Measurements from ENCODE around the gene ISCA2.

The ISCA2 gene

DNA sequence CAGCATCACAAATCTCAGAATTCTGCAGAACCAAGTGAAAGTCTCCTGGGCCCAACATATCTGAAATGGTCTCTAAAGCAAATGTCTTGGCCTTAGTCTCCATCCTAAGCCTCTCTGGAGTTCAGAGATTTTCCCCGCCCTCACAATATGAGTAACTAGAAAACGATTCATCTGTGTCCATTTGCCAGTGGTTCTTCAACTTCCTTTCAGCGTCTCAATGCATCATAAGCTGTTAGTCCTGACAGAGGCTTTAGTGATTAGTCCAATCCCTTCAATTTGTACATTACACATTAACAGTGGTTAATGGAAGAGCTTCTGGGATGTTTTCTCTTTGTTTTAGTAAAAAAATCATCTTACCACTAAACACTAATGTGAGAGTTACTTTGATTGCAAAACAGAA lies 17.9 kb upstream of the ISCA2 start:
- no peaks in the 10 kb centered on the region for H3K9me3 ChIP-seq (ENCODE audit: control insufficient read depth, low read length)
- WGBS, result 71% methylated on average over 2 of the region's 3 CpGs
- H3K18ac ChIP-seq (ENCODE audit: low read depth in 1 of 2, low read length in 2 of 2), result no peak overlapping the region
- H4K8ac ChIP-seq (ENCODE audit: low read length), result no peak overlapping the region
- peak overlapping the region; percentile 68 for H3K9ac ChIP-seq (ENCODE audit: low read length)
- H3K23ac ChIP-seq (ENCODE audit: low read length in 2 of 2), result no peak overlapping the region
- no peak overlapping the region for H2BK12ac ChIP-seq (ENCODE audit: low read length in 2 of 2)
- no peak for DNase-seq
- H3K4ac ChIP-seq (ENCODE audit: low read depth in 1 of 2, low read length in 2 of 2), result no peak overlapping the region
- no peak overlapping the region for H2AK5ac ChIP-seq (ENCODE audit: low read length, severe bottlenecking)
- H3K27ac ChIP-seq (ENCODE audit: low read length, poor library complexity, severe bottlenecking), result peak overlapping the region; percentile 35
- H3K4me2 ChIP-seq (ENCODE audit: low read length, poor library complexity, severe bottlenecking), result no peak overlapping the region
- peaks cover 6% of the 10 kb centered on the region for H3K4me1 ChIP-seq (ENCODE audit: control insufficient read depth, insufficient read depth, low read depth, low read length)
- H3K4me3 ChIP-seq (ENCODE audit: insufficient read depth in 1 of 2, low read depth in 1 of 2, low read length in 2 of 2), result no peak overlapping the region
- H3K79me1 ChIP-seq (replicated peaks; ENCODE audit: low read length, poor library complexity, severe bottlenecking), result no peaks in the 10 kb centered on the region
- H4K91ac ChIP-seq (ENCODE audit: low read length), result no peak overlapping the region
- H3K27me3 ChIP-seq (ENCODE audit: control insufficient read depth in 1 of 2, insufficient read depth in 1 of 2, low read length in 2 of 2), result no peaks in the 10 kb centered on the region
- no peak overlapping the region for H2BK5ac ChIP-seq (ENCODE audit: low read depth, low read length, poor library complexity, severe bottlenecking)
- H3K36me3 ChIP-seq (ENCODE audit: control insufficient read depth in 1 of 2, insufficient read depth in 2 of 2, low read depth in 1 of 2, low read length in 2 of 2), result peaks cover 26 to 47% of the 10 kb centered on the region in 2 experiments
- no peak overlapping the region for H2BK15ac ChIP-seq (ENCODE audit: low read depth, poor library complexity, severe bottlenecking)
- H2BK120ac ChIP-seq (ENCODE audit: low read depth, low read length), result no peak overlapping the region
- no peak overlapping the region for H2AFZ ChIP-seq (ENCODE audit: low read depth, low read length)
- no peak overlapping the region for H3K14ac ChIP-seq (ENCODE audit: low read length in 2 of 2)

DNA sequence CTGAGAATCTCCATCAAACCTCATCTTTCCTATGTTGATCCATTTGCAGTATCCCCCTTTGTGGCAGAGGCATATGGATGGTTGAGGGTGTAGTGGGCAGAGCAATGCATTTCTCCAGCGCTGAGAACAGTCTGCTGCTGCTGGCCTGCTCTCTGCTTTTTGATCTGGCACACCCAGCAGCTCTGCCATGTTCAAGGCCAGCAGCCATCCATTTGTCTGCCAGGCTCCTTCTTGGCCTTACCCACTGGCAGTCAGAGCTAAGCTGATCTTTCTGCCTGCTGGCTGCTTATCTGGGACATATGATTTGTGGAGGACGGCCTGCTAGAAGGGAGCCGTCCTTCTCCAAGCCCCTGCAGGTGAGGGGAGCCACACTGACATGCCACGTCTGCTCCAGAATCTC lies 17.5 kb upstream of the ISCA2 start:
- Histone ChIP-seq H3K36me3 (ENCODE audit: control insufficient read depth in 1 of 2, insufficient read depth in 2 of 2, low read depth in 1 of 2, low read length in 2 of 2) (peaks cover 29 to 47% of the 10 kb centered on the region in 2 experiments), H2BK5ac (ENCODE audit: low read depth, low read length, poor library complexity, severe bottlenecking) (no peak overlapping the region), H3K4me1 (ENCODE audit: control insufficient read depth, insufficient read depth, low read depth, low read length) (peaks cover 6% of the 10 kb centered on the region), H3K4me3 (ENCODE audit: insufficient read depth in 1 of 2, low read depth in 1 of 2, low read length in 2 of 2) (no peak overlapping the region), H3K18ac (ENCODE audit: low read depth in 1 of 2, low read length in 2 of 2) (no peak overlapping the region), H2BK12ac (ENCODE audit: low read length in 2 of 2) (no peak overlapping the region), H2AFZ (ENCODE audit: low read depth, low read length) (no peak overlapping the region), H2BK15ac (ENCODE audit: low read depth, poor library complexity, severe bottlenecking) (no peak overlapping the region), H4K91ac (ENCODE audit: low read length) (no peak overlapping the region), H2AK5ac (ENCODE audit: low read length, severe bottlenecking) (no peak overlapping the region), H2BK120ac (ENCODE audit: low read depth, low read length) (no peak overlapping the region), H3K14ac (ENCODE audit: low read length in 2 of 2) (no peak overlapping the region), H3K9me3 (ENCODE audit: control insufficient read depth, low read length) (no peaks in the 10 kb centered on the region), H3K27me3 (ENCODE audit: control insufficient read depth in 1 of 2, insufficient read depth in 1 of 2, low read length in 2 of 2) (no peaks in the 10 kb centered on the region), H3K27ac (ENCODE audit: low read length, poor library complexity, severe bottlenecking) (no peak overlapping the region), H3K79me1 (replicated peaks; ENCODE audit: low read length, poor library complexity, severe bottlenecking) (no peaks in the 10 kb centered on the region), H3K9ac (ENCODE audit: low read length) (peak overlapping the region; percentile 68), H4K8ac (ENCODE audit: low read length) (no peak overlapping the region), H3K4me2 (ENCODE audit: low read length, poor library complexity, severe bottlenecking) (no peak overlapping the region), H3K23ac (ENCODE audit: low read length in 2 of 2) (no peak overlapping the region), H3K4ac (ENCODE audit: low read depth in 1 of 2, low read length in 2 of 2) (no peak overlapping the region)
- no peak for DNase-seq
- WGBS, result 99% methylated on average over 4 of the region's 4 CpGs

DNA sequence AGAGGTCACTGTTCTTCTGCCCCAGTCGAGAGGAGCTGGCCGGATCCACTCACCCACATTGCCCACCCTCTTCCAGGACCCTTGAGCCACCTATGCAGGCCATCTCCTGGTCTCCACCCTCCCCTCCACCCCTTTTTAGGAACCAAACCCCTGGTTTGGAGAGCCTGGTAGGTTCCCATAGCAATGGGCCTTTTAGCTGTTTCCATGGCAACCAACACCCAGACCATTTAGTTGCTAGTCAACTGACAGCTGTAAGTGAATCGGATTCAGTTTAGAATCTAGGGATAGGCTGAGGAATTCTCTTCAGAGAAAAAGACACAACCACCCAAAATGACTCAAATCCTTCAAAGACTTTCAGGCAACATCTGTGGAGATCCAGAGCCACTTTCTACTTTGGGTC lies 17.0 kb upstream of the ISCA2 start:
- Histone ChIP-seq H3K4me2 (ENCODE audit: low read length, poor library complexity, severe bottlenecking) (no peak overlapping the region), H2AK5ac (ENCODE audit: low read length, severe bottlenecking) (no peak overlapping the region), H3K27ac (ENCODE audit: low read length, poor library complexity, severe bottlenecking) (no peak overlapping the region), H3K18ac (ENCODE audit: low read depth in 1 of 2, low read length in 2 of 2) (no peak overlapping the region), H2BK120ac (ENCODE audit: low read depth, low read length) (no peak overlapping the region), H4K8ac (ENCODE audit: low read length) (no peak overlapping the region), H3K79me1 (replicated peaks; ENCODE audit: low read length, poor library complexity, severe bottlenecking) (no peaks in the 10 kb centered on the region), H4K91ac (ENCODE audit: low read length) (no peak overlapping the region), H3K4ac (ENCODE audit: low read depth in 1 of 2, low read length in 2 of 2) (no peak overlapping the region), H3K4me1 (ENCODE audit: control insufficient read depth, insufficient read depth, low read depth, low read length) (peaks cover 6% of the 10 kb centered on the region), H3K4me3 (ENCODE audit: insufficient read depth in 1 of 2, low read depth in 1 of 2, low read length in 2 of 2) (no peak overlapping the region), H3K27me3 (ENCODE audit: control insufficient read depth in 1 of 2, insufficient read depth in 1 of 2, low read length in 2 of 2) (no peaks in the 10 kb centered on the region), H3K23ac (ENCODE audit: low read length in 2 of 2) (no peak overlapping the region), H3K36me3 (ENCODE audit: control insufficient read depth in 1 of 2, insufficient read depth in 2 of 2, low read depth in 1 of 2, low read length in 2 of 2) (peaks cover 30 to 52% of the 10 kb centered on the region in 2 experiments), H3K9ac (ENCODE audit: low read length) (no peak overlapping the region), H3K14ac (ENCODE audit: low read length in 2 of 2) (no peak overlapping the region), H2BK15ac (ENCODE audit: low read depth, poor library complexity, severe bottlenecking) (no peak overlapping the region), H2BK5ac (ENCODE audit: low read depth, low read length, poor library complexity, severe bottlenecking) (no peak overlapping the region), H2BK12ac (ENCODE audit: low read length in 2 of 2) (no peak overlapping the region), H3K9me3 (ENCODE audit: control insufficient read depth, low read length) (no peaks in the 10 kb centered on the region), H2AFZ (ENCODE audit: low read depth, low read length) (no peak overlapping the region)
- 83% methylated on average over 3 of the region's 3 CpGs for WGBS
- no peak for DNase-seq

GRCh38 chr14:74478996-74479635 lies 14.4 kb upstream of the ISCA2 start:
- Histone ChIP-seq H3K4me1 (ENCODE audit: control insufficient read depth, insufficient read depth, low read depth, low read length) (peaks cover 6% of the 10 kb centered on the region), H3K23ac (ENCODE audit: low read length in 2 of 2) (no peak overlapping the region), H3K9ac (ENCODE audit: low read length) (no peak overlapping the region), H4K91ac (ENCODE audit: low read length) (no peak overlapping the region), H3K36me3 (ENCODE audit: control insufficient read depth in 1 of 2, insufficient read depth in 2 of 2, low read depth in 1 of 2, low read length in 2 of 2) (peaks cover 28 to 68% of the 10 kb centered on the region in 2 experiments), H3K4me3 (ENCODE audit: insufficient read depth in 1 of 2, low read depth in 1 of 2, low read length in 2 of 2) (no peak overlapping the region), H3K4me2 (ENCODE audit: low read length, poor library complexity, severe bottlenecking) (no peak overlapping the region), H3K18ac (ENCODE audit: low read depth in 1 of 2, low read length in 2 of 2) (no peak overlapping the region), H2BK12ac (ENCODE audit: low read length in 2 of 2) (no peak overlapping the region), H3K14ac (ENCODE audit: low read length in 2 of 2) (no peak overlapping the region), H3K27me3 (ENCODE audit: control insufficient read depth in 1 of 2, insufficient read depth in 1 of 2, low read length in 2 of 2) (no peaks in the 10 kb centered on the region), H3K27ac (ENCODE audit: low read length, poor library complexity, severe bottlenecking) (no peak overlapping the region), H3K9me3 (ENCODE audit: control insufficient read depth, low read length) (no peaks in the 10 kb centered on the region), H2BK120ac (ENCODE audit: low read depth, low read length) (no peak overlapping the region), H2BK15ac (ENCODE audit: low read depth, poor library complexity, severe bottlenecking) (no peak overlapping the region), H2BK5ac (ENCODE audit: low read depth, low read length, poor library complexity, severe bottlenecking) (no peak overlapping the region), H2AK5ac (ENCODE audit: low read length, severe bottlenecking) (no peak overlapping the region), H3K79me1 (replicated peaks; ENCODE audit: low read length, poor library complexity, severe bottlenecking) (peaks cover under 1% of the 10 kb centered on the region), H4K8ac (ENCODE audit: low read length) (no peak overlapping the region), H2AFZ (ENCODE audit: low read depth, low read length) (no peak overlapping the region), H3K4ac (ENCODE audit: low read depth in 1 of 2, low read length in 2 of 2) (no peak overlapping the region)
- WGBS, result 92% methylated on average over 2 of the region's 2 CpGs
- peak; percentile 34 for DNase-seq
